Fibroblast of mammary gland (primary cell): ENCODE data around the gene PPP1R3G.

Source experiments
- DNase-seq: peaks from one replicate; pipeline ENCODE4 v3.0.0-alpha.2; 2010; ENCODE audit warnings: low read depth
- H3K4me3 ChIP-seq: 2 replicates; pipeline ENCODE4 v1.5.1; 2011; ENCODE audit warnings: low read depth, mild to moderate bottlenecking, low read length, moderate library complexity; ENCODE audit not compliant: control insufficient read depth
- TF ChIP-seq, protein P1 (sequence below): conservative IDR thresholded peaks from 2 replicates; pipeline ENCODE4 v1.5.1; 2011; ENCODE audit warnings: low read depth, low read length, inconsistent platforms; ENCODE audit not compliant: control insufficient read depth, insufficient read depth

The PPP1R3G gene

GRCh38 chr6:5089481-5090438, 4.6 kb downstream of the PPP1R3G start:
- TF ChIP-seq, protein P1, sequence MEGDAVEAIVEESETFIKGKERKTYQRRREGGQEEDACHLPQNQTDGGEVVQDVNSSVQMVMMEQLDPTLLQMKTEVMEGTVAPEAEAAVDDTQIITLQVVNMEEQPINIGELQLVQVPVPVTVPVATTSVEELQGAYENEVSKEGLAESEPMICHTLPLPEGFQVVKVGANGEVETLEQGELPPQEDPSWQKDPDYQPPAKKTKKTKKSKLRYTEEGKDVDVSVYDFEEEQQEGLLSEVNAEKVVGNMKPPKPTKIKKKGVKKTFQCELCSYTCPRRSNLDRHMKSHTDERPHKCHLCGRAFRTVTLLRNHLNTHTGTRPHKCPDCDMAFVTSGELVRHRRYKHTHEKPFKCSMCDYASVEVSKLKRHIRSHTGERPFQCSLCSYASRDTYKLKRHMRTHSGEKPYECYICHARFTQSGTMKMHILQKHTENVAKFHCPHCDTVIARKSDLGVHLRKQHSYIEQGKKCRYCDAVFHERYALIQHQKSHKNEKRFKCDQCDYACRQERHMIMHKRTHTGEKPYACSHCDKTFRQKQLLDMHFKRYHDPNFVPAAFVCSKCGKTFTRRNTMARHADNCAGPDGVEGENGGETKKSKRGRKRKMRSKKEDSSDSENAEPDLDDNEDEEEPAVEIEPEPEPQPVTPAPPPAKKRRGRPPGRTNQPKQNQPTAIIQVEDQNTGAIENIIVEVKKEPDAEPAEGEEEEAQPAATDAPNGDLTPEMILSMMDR = no peak

DNA sequence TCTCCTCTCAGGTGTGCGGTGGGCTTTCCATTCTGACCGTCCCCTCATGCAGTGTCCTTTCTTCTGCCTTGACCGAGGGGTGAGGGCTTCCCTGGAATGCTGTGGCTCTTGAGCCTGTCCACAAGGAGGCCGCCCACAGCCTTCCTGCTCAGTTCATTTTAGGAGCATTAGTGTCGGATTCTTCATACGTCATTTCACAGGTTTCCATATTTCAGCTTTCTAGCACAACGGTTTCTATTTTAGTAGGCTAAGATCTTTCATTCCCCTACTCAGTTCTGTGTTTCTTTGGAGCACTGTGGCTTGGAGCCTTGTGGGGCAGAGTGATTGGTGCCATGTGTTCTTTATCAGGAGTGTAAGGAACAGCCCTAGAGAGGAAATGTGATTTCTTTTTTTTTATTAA, 5.5 kb downstream of the PPP1R3G start:
- DNase-seq = no peak
- TF ChIP-seq, protein P1 = no peak
- no peak overlapping the region for H3K4me3 ChIP-seq

More at GRCh38 chr6:5089481-5090438, 4.6 kb downstream of the PPP1R3G start:
- H3K4me3 ChIP-seq = no peak overlapping the region
- DNase-seq = no peak

DNA sequence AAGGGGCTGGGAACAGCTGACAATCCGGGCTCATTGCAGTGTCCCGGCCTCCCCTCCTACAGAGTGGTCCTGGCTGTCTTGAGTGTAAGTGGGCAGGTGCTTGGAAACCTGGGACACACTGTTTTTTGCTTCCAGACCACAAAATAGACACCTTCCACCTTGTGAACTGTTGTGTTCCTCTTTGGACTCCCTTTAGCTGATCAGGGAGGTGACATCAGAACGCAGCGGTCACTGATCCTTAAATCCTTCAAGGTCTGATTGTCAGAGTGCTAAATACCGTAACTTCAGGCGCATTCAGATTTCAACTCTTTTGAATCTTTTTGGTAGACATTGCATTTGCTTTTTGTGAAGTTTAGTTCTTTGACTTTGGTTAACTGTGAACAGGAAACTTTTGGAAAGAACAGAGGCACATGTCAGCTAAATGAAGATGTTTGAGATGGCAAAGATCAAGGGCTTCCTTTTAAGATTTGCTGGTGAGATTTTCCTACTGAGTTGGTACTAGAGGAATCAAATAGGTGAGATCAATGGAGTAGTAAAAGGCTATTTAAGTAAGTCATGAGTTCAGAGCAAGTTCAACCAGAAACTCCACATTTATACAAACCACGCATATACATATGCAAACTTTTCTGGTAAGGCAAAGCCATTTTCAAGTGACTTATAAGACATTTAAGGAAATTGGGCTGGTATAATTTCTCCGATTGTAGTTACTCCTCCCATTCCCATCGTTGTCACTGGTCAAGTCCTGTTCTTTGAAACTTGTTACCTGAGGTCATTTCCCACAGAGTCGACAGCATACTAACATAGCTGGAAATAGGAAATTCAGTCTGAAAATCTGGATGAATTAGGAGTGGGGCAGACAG, 6.3 kb downstream of the PPP1R3G start:
- H3K4me3 ChIP-seq = no peak overlapping the region
- DNase-seq = no peak
- TF ChIP-seq, protein P1 = no peak

GRCh38 chr6:5093231-5094015, 8.3 kb downstream of the PPP1R3G start:
- no peak for DNase-seq
- TF ChIP-seq, protein P1 = no peak
- H3K4me3 ChIP-seq = no peak overlapping the region

DNA sequence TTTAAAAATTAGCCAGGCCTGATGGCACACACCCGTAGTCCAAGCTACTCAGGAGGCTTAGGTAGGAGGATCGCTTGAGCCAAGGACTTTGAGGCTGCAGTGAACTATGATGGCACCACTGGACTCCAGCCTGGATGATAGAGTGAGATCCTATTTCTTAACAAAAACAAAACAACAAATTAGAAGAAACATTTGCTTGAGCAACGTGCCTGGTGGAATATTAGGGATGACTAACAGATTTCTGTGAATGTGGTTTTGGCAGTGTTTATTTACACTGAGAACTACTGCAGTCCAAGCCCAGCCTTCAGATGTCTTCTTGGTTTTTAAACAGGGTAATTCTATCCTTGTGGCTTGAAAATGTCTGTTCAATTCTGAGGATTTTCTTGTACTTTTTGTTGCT, 9.2 kb downstream of the PPP1R3G start:
- TF ChIP-seq, protein P1 = no peak
- H3K4me3 ChIP-seq = no peak overlapping the region

DNA sequence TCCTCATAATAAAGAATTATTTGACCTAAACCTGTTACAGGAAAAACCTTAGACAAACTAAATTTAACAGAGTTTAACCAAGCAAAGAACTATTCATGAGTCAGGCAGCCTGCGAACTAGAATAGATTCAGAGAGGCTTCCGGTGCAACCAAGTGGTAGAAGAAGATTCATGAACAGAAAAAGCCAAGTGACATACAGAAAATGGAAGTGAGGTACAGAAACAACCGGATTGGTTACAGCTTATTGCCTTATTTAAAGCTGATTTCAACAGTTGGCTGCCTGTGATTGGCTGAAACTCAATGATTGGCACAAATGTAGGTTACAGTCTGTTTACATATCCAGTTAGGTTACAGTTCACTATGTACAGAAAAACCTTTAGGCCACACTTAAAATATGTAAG, 10.1 kb downstream of the PPP1R3G start:
- no peak overlapping the region for H3K4me3 ChIP-seq
- DNase-seq = peak; percentile 42
- TF ChIP-seq, protein P1 = no peak

More for the DNA sequence above, 9.2 kb downstream of the PPP1R3G start:
- DNase-seq = peak; percentile 96
